Astrocyte (in vitro differentiated cells and primary cell): Measurements from ENCODE around the gene NFAT5. TPM values are rescaled to one million over a fixed set of nuclear protein-coding genes. Genes with fewer than 3 reads are reported as not detected.
A peak's percentile ranks its signal among the peaks of the same experiment; 100 is the strongest.

Experiments
- DNase-seq: peaks from one replicate; pipeline ENCODE4 v3.0.0-alpha.2; 2010; ENCODE audit warnings: low read depth
- FAIRE-seq: peaks from 2 replicates; lab custom pipeline; 2011; peaks lifted over from hg19 to GRCh38; lab: Jason Lieb, UNC
- H2AFZ ChIP-seq: 2 replicates; pipeline ENCODE4 v1.6.0; 2012; ENCODE audit warnings: low read depth, low read length, inconsistent platforms
- H3K27ac ChIP-seq: 2 replicates; pipeline ENCODE4 v1.5.1; 2011; ENCODE audit warnings: low read depth, low read length, inconsistent platforms
- H3K27me3 ChIP-seq: 2 replicates; pipeline ENCODE4 v1.6.0; 2011; ENCODE audit warnings: low read length, inconsistent platforms; ENCODE audit not compliant: insufficient read depth
- H3K36me3 ChIP-seq: 2 replicates; pipeline ENCODE4 v1.5.1; 2011; ENCODE audit warnings: low read length, inconsistent platforms; ENCODE audit not compliant: insufficient read depth
- H3K4me1 ChIP-seq: 2 replicates; pipeline ENCODE4 v1.5.1; 2011; ENCODE audit warnings: low read length, inconsistent platforms; ENCODE audit not compliant: insufficient read depth
- H3K4me2 ChIP-seq: 2 replicates; pipeline ENCODE4 v1.6.0; 2012; ENCODE audit warnings: low read length, inconsistent platforms
- H3K4me3 ChIP-seq: 2 replicates; pipeline ENCODE4 v1.5.1; 2011; ENCODE audit warnings: low read depth, mild to moderate bottlenecking, low read length, inconsistent platforms; ENCODE audit not compliant: insufficient read depth
- H3K79me2 ChIP-seq: 2 replicates; pipeline ENCODE4 v1.6.0; 2012; ENCODE audit warnings: mild to moderate bottlenecking, low read length, inconsistent platforms; ENCODE audit not compliant: insufficient read depth
- H3K9ac ChIP-seq: 2 replicates; pipeline ENCODE4 v1.6.0; 2012; ENCODE audit warnings: mild to moderate bottlenecking, low read length, inconsistent platforms
- H3K9me3 ChIP-seq: 2 replicates; pipeline ENCODE4 v1.5.1; 2012; ENCODE audit warnings: low read depth, mild to moderate bottlenecking, low read length, inconsistent platforms; ENCODE audit not compliant: insufficient read depth
- H4K20me1 ChIP-seq: 2 replicates; pipeline ENCODE4 v1.6.0; 2012; ENCODE audit warnings: low read length, inconsistent platforms; ENCODE audit not compliant: insufficient read depth
- H3K27ac Mint-ChIP-seq: one replicate; pipeline ENCODE4 v1.8.0; 2021; ENCODE audit warnings: mild to moderate bottlenecking, mixed read lengths; ENCODE audit not compliant: unreplicated experiment
- H3K27me3 Mint-ChIP-seq: one replicate; pipeline ENCODE4 v1.8.0; 2021; ENCODE audit warnings: low read depth, mixed read lengths; ENCODE audit not compliant: unreplicated experiment
- H3K36me3 Mint-ChIP-seq: one replicate; pipeline ENCODE4 v1.8.0; 2021; ENCODE audit warnings: low read depth, mixed read lengths; ENCODE audit not compliant: unreplicated experiment
- H3K4me1 Mint-ChIP-seq: one replicate; pipeline ENCODE4 v1.8.0; 2021; ENCODE audit warnings: low read depth, mixed read lengths; ENCODE audit not compliant: unreplicated experiment
- H3K4me3 Mint-ChIP-seq: one replicate; pipeline ENCODE4 v1.8.0; 2021; ENCODE audit warnings: mild to moderate bottlenecking, moderate library complexity, mixed read lengths; ENCODE audit not compliant: unreplicated experiment
- H3K9me3 Mint-ChIP-seq: one replicate; pipeline ENCODE4 v1.8.0; 2021; ENCODE audit warnings: mild to moderate bottlenecking, mixed read lengths; ENCODE audit not compliant: unreplicated experiment
- EZH2 ChIP-seq: IDR thresholded peaks from 2 replicates; pipeline ENCODE4 v1.6.1; 2012; ENCODE audit warnings: mild to moderate bottlenecking, low read length, inconsistent platforms; ENCODE audit not compliant: insufficient read depth
- total RNA-seq: library from RNA; stranded (reverse); gene quantifications from 2 replicates; pipeline ENCODE4 v1.2.1, GENCODE V29; 2021
- TF ChIP-seq, protein P1 (sequence below): IDR thresholded peaks from 2 replicates; pipeline ENCODE4 v1.5.1; 2011; ENCODE audit warnings: low read depth, mild to moderate bottlenecking, inconsistent platforms, low read length, moderate library complexity; ENCODE audit not compliant: insufficient read depth

NFAT5 gene
- total RNA-seq, 1 donor from 2014 or later: 96.2 TPM

- Histone ChIP-seq H3K4me2 (no peak overlapping the region), H2AFZ (no peak overlapping the region), H3K36me3 (no peaks in the 10 kb centered on the region), H3K9me3 (no peaks in the 10 kb centered on the region), H4K20me1 (no peaks in the 10 kb centered on the region), H3K27ac (no peak overlapping the region), H3K27me3 (no peaks in the 10 kb centered on the region), H3K9ac (no peak overlapping the region), H3K4me1 (no peaks in the 10 kb centered on the region), H3K79me2 (no peaks in the 10 kb centered on the region), H3K4me3 (no peak overlapping the region)
- TF ChIP-seq, protein P1, sequence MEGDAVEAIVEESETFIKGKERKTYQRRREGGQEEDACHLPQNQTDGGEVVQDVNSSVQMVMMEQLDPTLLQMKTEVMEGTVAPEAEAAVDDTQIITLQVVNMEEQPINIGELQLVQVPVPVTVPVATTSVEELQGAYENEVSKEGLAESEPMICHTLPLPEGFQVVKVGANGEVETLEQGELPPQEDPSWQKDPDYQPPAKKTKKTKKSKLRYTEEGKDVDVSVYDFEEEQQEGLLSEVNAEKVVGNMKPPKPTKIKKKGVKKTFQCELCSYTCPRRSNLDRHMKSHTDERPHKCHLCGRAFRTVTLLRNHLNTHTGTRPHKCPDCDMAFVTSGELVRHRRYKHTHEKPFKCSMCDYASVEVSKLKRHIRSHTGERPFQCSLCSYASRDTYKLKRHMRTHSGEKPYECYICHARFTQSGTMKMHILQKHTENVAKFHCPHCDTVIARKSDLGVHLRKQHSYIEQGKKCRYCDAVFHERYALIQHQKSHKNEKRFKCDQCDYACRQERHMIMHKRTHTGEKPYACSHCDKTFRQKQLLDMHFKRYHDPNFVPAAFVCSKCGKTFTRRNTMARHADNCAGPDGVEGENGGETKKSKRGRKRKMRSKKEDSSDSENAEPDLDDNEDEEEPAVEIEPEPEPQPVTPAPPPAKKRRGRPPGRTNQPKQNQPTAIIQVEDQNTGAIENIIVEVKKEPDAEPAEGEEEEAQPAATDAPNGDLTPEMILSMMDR: no peak
- TF ChIP-seq EZH2: no peak
- Mint-ChIP-seq H3K4me3 (no peak overlapping the region), H3K27me3 (no peaks in the 10 kb centered on the region), H3K36me3 (no peaks in the 10 kb centered on the region), H3K27ac (peak overlapping the region; percentile 96), H3K9me3 (peaks cover 2% of the 10 kb centered on the region), H3K4me1 (peaks cover 18% of the 10 kb centered on the region)
- DNase-seq (no peak), FAIRE-seq (no peak)
Measured at GRCh38 chr16:69520413-69520799, 45.4 kb upstream of the NFAT5 start.

GRCh38 chr16:69520800-69521602 is 44.8 kb upstream of the NFAT5 start:
- peak overlapping the region; percentile 96 for H3K27ac Mint-ChIP-seq
- no peak for FAIRE-seq
- H2AFZ ChIP-seq: no peak overlapping the region

More at GRCh38 chr16:69520800-69521602, 44.8 kb upstream of the NFAT5 start:
- Histone ChIP-seq H3K4me3 (no peak overlapping the region), H3K36me3 (no peaks in the 10 kb centered on the region), H3K9ac (no peak overlapping the region), H4K20me1 (no peaks in the 10 kb centered on the region), H3K79me2 (no peaks in the 10 kb centered on the region), H3K27ac (no peak overlapping the region), H3K4me2 (no peak overlapping the region), H3K27me3 (no peaks in the 10 kb centered on the region), H3K9me3 (no peaks in the 10 kb centered on the region), H3K4me1 (no peaks in the 10 kb centered on the region)
- Mint-ChIP-seq H3K9me3 (peaks cover 2% of the 10 kb centered on the region), H3K27me3 (no peaks in the 10 kb centered on the region), H3K4me1 (peaks cover 18% of the 10 kb centered on the region), H3K4me3 (no peak overlapping the region), H3K36me3 (no peaks in the 10 kb centered on the region)
- no peak for TF ChIP-seq EZH2
- TF ChIP-seq, protein P1: no peak
- no peak for DNase-seq
